ENCODE measurements around the gene FAM236B.
"Not testable (repeated sequence)": the region's sequence is repeated elsewhere in the genome, so short reads cannot be mapped to it uniquely, and the experiment has no call there.

Gene FAM236B
- total RNA-seq, result 0 reads per million in 17 experiments

- not testable (repeated sequence) for DNase-seq
Measured at GRCh38 chrX:72782560-72782959, at the start of gene FAM236B. TSS of gene FAM236B (minus strand) at chrX:72782660. CDS start at chrX:72782560, 100 bp downstream.

- not testable (repeated sequence) for DNase-seq
Measured at GRCh38 chrX:72830701-72831100, 48.2 kb upstream of the FAM236B start.

- DNase-seq, result not testable (repeated sequence)
Measured at GRCh38 chrX:72808110-72808509, 25.6 kb upstream of the FAM236B start, which contains the start of gene FAM236D. TSS of gene FAM236D (minus strand) at chrX:72808210. CDS start at chrX:72808110, 100 bp downstream.

GRCh38 chrX:72790390-72790789 lies 7.9 kb upstream of the FAM236B start:
- DNase-seq, result not testable (repeated sequence)

GRCh38 chrX:72788142-72788541 lies 5.7 kb upstream of the FAM236B start:
- not testable (repeated sequence) for DNase-seq

- not testable (repeated sequence) for DNase-seq
Measured at GRCh38 chrX:72783964-72784363, 1.5 kb upstream of the FAM236B start.

- DNase-seq, result not testable (repeated sequence)
Measured at GRCh38 chrX:72783365-72783936, 991 bp upstream of the FAM236B start.

- not testable (repeated sequence) for DNase-seq
Measured at GRCh38 chrX:72778146-72778545, 4.3 kb downstream of the FAM236B start.

- DNase-seq, result not testable (repeated sequence)
Measured at GRCh38 chrX:72777467-72777790, 5.0 kb downstream of the FAM236B start.

- DNase-seq, result not testable (repeated sequence)
Measured at GRCh38 chrX:72776653-72777466, 5.6 kb downstream of the FAM236B start, which contains the start of gene DMRTC1B. TSS of gene DMRTC1B (plus strand) at chrX:72776890. CDS start at chrX:72845136, 68,246 bp downstream.

GRCh38 chrX:72760454-72760853 lies 22.0 kb downstream of the FAM236B start:
- not testable (repeated sequence) for DNase-seq

- not testable (repeated sequence) for DNase-seq
Measured at GRCh38 chrX:72748545-72748944, 33.9 kb downstream of the FAM236B start.

GRCh38 chrX:72745546-72745945 lies 36.9 kb downstream of the FAM236B start:
- DNase-seq, result not testable (repeated sequence)

GRCh38 chrX:72735561-72735960 lies 46.9 kb downstream of the FAM236B start:
- DNase-seq, result no peak

GRCh38 chrX:72733636-72734035 lies 48.8 kb downstream of the FAM236B start:
- DNase-seq, result not testable (repeated sequence)
